HCT116 (cell line): ENCODE measurements around the gene CSNK1G1. TPM values are rescaled to one million over a fixed set of nuclear protein-coding genes. Genes with fewer than 3 reads are reported as not detected.

Source experiments
- ATAC-seq: fragments of 200-7000 bp; cut with Tn5 transposase; 2 replicates; pipeline ENCODE4 v1.9.1; 2020; ENCODE audit warnings: mild to moderate bottlenecking, moderate library complexity
- BruUV-seq: library from RNA; stranded (reverse); fragments of 400-500 nt; replicated peaks from 2 replicates; lab custom pipeline; 2021; lab: Mats Ljungman, UMichigan
- CTCF ChIA-PET: fragments of 300-600 bp; sonication (Branson Sonifier 250); formaldehyde crosslinking; loops from one replicate; lab custom pipeline; 2021; ENCODE audit warnings: antibody characterized with exemption; lab: Charles Lee
- POLR2A ChIA-PET: fragments of 300-600, 350-600 bp; sonication (Branson Sonifier 250); formaldehyde crosslinking; loops from one replicate; lab custom pipeline; 2021; ENCODE audit warnings: antibody characterized with exemption; lab: Charles Lee
- RAD21 ChIA-PET, 2 experiments: fragments of 300-600 bp; sonication (Branson Sonifier 250); formaldehyde crosslinking; loops; one replicate each; lab custom pipeline; 2023; ENCODE audit warnings: low total read pairs in 2 of 2; ENCODE audit not compliant: uncharacterized antibody in 2 of 2, unreplicated experiment in 2 of 2, low non-redundant PET in 1 of 2; lab: Charles Lee
- DNase-seq: peaks from one replicate; pipeline ENCODE4 v3.0.0-alpha.2; 2010; ENCODE audit warnings: low read depth, low spot score
- H2AFZ ChIP-seq: fragments of 200-600 bp; shearing (Covaris generic), sonication (generic); 2 replicates; pipeline ENCODE4 v1.6.1; 2017; ENCODE audit warnings: low read depth, mixed run types, mixed read lengths, antibody characterized with exemption, low read length; ENCODE audit not compliant: poor library complexity, severe bottlenecking
- H3K27ac ChIP-seq: 2 replicates; pipeline ENCODE4 v1.5.1; 2012; ENCODE audit warnings: low read depth, low read length
- H3K27me3 ChIP-seq: fragments of 200-600 bp; sonication (generic); 2 replicates; pipeline ENCODE4 v1.6.1; 2016; ENCODE audit warnings: mixed run types, low read length, mixed read lengths; ENCODE audit not compliant: insufficient read depth
- H3K36me3 ChIP-seq, 2 experiments: fragments of 200-500 bp in 1 of 2; fragments of 200-600 bp in 1 of 2; sonication (Bioruptor generic) in 1 of 2; sonication (generic) in 1 of 2; 2 replicates each; pipeline versions ENCODE4 v1.5.1 to v1.6.1; 2014 to 2016; ENCODE audit warnings: low read length in 2 of 2, inconsistent platforms in 1 of 2, mixed read lengths in 1 of 2, mixed run types in 1 of 2; ENCODE audit not compliant: insufficient read depth in 2 of 2, control insufficient read depth in 1 of 2
- H3K4me1 ChIP-seq, 2 experiments: fragments of 200-600 bp in 1 of 2; sonication (generic) in 1 of 2; 2 replicates each; pipeline versions ENCODE4 v1.5.1 to v1.6.1; 2012 to 2017; ENCODE audit warnings: low read length in 2 of 2, inconsistent platforms in 1 of 2, mild to moderate bottlenecking in 1 of 2, mixed read lengths in 1 of 2, mixed run types in 1 of 2, moderate library complexity in 1 of 2; ENCODE audit not compliant: insufficient read depth in 2 of 2, control insufficient read depth in 1 of 2
- H3K4me2 ChIP-seq: fragments of 200-600 bp; sonication (generic); 2 replicates; pipeline ENCODE4 v1.6.1; 2017; ENCODE audit warnings: mixed run types, low read length, mixed read lengths
- H3K4me3 ChIP-seq, 2 experiments: fragments of 200-600 bp in 1 of 2; sonication (generic) in 1 of 2; replicated peaks in 1 of 2; 2 replicates each; pipeline ENCODE4 v1.5.1; 2011 to 2016; ENCODE audit warnings: low read length in 2 of 2, control low read depth in 1 of 2, low read depth in 1 of 2, mild to moderate bottlenecking in 1 of 2, mixed read lengths in 1 of 2, mixed run types in 1 of 2
- H3K79me2 ChIP-seq: fragments of 200-600 bp; sonication (generic); 2 replicates; pipeline ENCODE4 v1.6.1; 2017; ENCODE audit warnings: mild to moderate bottlenecking, mixed run types, low read length, moderate library complexity, mixed read lengths; ENCODE audit not compliant: insufficient read depth
- H3K9ac ChIP-seq: fragments of 200-600 bp; sonication (generic); 2 replicates; pipeline ENCODE4 v1.6.1; 2016; ENCODE audit warnings: low read length, mixed read lengths
- H3K9me2 ChIP-seq: fragments of 200-600 bp; sonication (generic), shearing (Covaris generic); 2 replicates; pipeline ENCODE4 v1.6.1; 2017; ENCODE audit warnings: mixed run types, mild to moderate bottlenecking, moderate library complexity; ENCODE audit not compliant: insufficient read depth
- H3K9me3 ChIP-seq, 2 experiments: fragments of 200-500 bp in 1 of 2; fragments of 200-600 bp in 1 of 2; sonication (Bioruptor generic) in 1 of 2; sonication (generic) in 1 of 2; 2 replicates each; pipeline ENCODE4 v1.6.1; 2014 to 2017; ENCODE audit warnings: low read length in 2 of 2, mixed read lengths in 2 of 2, inconsistent platforms in 1 of 2, low read depth in 1 of 2, mild to moderate bottlenecking in 1 of 2, mixed run types in 1 of 2, moderate library complexity in 1 of 2; ENCODE audit not compliant: control insufficient read depth in 1 of 2, insufficient read depth in 1 of 2
- H4K20me1 ChIP-seq: fragments of 200-600 bp; sonication (generic), shearing (Covaris generic); 2 replicates; pipeline ENCODE4 v1.6.1; 2017; ENCODE audit warnings: mixed run types, mild to moderate bottlenecking, moderate library complexity; ENCODE audit not compliant: insufficient read depth
- CBX3 ChIP-seq: IDR thresholded peaks from 2 replicates; pipeline ENCODE4 v1.6.1; 2012; ENCODE audit warnings: low read depth
- CEBPB ChIP-seq: IDR thresholded peaks from 2 replicates; pipeline ENCODE4 v1.6.1; 2012; ENCODE audit warnings: low read depth
- EGR1 ChIP-seq: IDR thresholded peaks from 2 replicates; pipeline ENCODE4 v1.6.1; 2012; ENCODE audit warnings: low read depth
- ELF1 ChIP-seq: IDR thresholded peaks from 2 replicates; pipeline ENCODE4 v1.6.1; 2012; ENCODE audit warnings: low read depth, borderline replicate concordance
- EZH2phosphoT487 ChIP-seq: fragments of 200-600 bp; IDR thresholded peaks from 2 replicates; pipeline ENCODE4 v1.6.1; 2018; ENCODE audit warnings: antibody characterized with exemption, borderline replicate concordance
- FOSL1 ChIP-seq: IDR thresholded peaks from 2 replicates; pipeline ENCODE4 v1.6.1; 2012; ENCODE audit warnings: low read depth
- JUND ChIP-seq: IDR thresholded peaks from 2 replicates; pipeline ENCODE4 v1.6.1; 2012
- POLR2A ChIP-seq: IDR thresholded peaks from 2 replicates; pipeline ENCODE4 v1.7.0; 2011; ENCODE audit warnings: borderline replicate concordance; ENCODE audit not compliant: insufficient read depth, insufficient read length; ENCODE audit errors: extremely low read depth
- POLR2AphosphoS5 ChIP-seq: IDR thresholded peaks from 2 replicates; pipeline ENCODE4 v1.6.1; 2011; ENCODE audit warnings: mild to moderate bottlenecking, low read depth, low read length, moderate library complexity
- RAD21 ChIP-seq: IDR thresholded peaks from 2 replicates; pipeline ENCODE4 v1.6.1; 2012; ENCODE audit warnings: low read depth, mild to moderate bottlenecking
- SRF ChIP-seq: IDR thresholded peaks from 2 replicates; pipeline ENCODE4 v1.6.1; 2012; ENCODE audit warnings: low read depth
- TCF7L2 ChIP-seq: IDR thresholded peaks from 2 replicates; pipeline ENCODE4 v1.7.0; 2011; ENCODE audit warnings: borderline replicate concordance, inconsistent platforms; ENCODE audit not compliant: insufficient read depth, insufficient read length; ENCODE audit errors: extremely low read depth
- ZFX ChIP-seq: fragments of 450-650 bp; IDR thresholded peaks from 2 replicates; pipeline ENCODE4 v1.6.1; 2017
- intact Hi-C: fragments of 100-400 bp; cut with micrococcal nuclease; formaldehyde crosslinking; loops from 2 replicates; pipeline ENCODE4 v1.10.0; 2022
- total RNA-seq: library from RNA; stranded (reverse); gene quantifications from one replicate; pipeline ENCODE4 v1.2.1, GENCODE V29; 2021; ENCODE audit not compliant: unreplicated experiment
- TF ChIP-seq, protein P1 (sequence below): IDR thresholded peaks from 2 replicates; pipeline ENCODE4 v1.6.1; 2012
- TF ChIP-seq, protein P2 (sequence below), 3 experiments: fragments of 200-600 bp in 1 of 3; sonication (generic) in 1 of 3; IDR thresholded peaks in 2 of 3; conservative IDR thresholded peaks in 1 of 3; 2 replicates each; pipeline ENCODE4 v1.5.1; 2012 to 2017; ENCODE audit warnings: low read depth in 2 of 3, low read length in 2 of 3, antibody characterized with exemption in 1 of 3, borderline replicate concordance in 1 of 3, control low read depth in 1 of 3, mild to moderate bottlenecking in 1 of 3, mixed read lengths in 1 of 3, mixed run types in 1 of 3, moderate library complexity in 1 of 3; ENCODE audit not compliant: insufficient read depth in 1 of 3

Gene CSNK1G1
- total RNA-seq, 1 experiment from 2014 or later, result 21.1 TPM

DNA sequence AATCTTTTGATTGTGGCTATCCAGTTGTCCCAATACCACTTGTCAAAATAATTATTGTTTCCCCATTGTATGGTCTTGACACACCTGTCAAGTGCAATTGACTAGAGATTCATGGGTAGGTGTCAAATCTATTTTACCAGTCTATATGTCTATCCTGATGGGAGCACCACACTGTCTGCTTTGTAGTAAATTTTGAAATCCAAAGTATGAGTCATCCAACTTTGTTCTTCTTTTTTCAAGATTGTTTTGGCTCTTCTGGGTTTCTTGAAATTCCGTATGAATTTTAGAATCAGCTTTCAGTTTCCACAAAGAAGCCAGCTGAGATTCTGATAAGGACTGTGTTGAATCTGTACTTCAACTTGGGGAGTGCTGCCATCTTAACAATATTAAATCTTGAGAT lies 71.9 kb downstream of the CSNK1G1 start:
- POLR2A ChIA-PET, result no interaction called here
- Histone ChIP-seq H3K9me3 (no peaks in the 10 kb centered on the region), H3K36me3 (no peaks in the 10 kb centered on the region), H3K9ac (no peak overlapping the region), H2AFZ (no peak overlapping the region), H3K9me2 (0 out of 2 replicates have a peak, but pooled peaks cover 4% of the 10 kb centered on the region), H3K4me1 (peaks cover 0 to 3% of the 10 kb centered on the region in 2 experiments; a peak in 2 of 4 replicates), H3K4me3 (no peak overlapping the region), H3K79me2 (peaks cover 58% of the 10 kb centered on the region), H3K4me2 (no peak overlapping the region), H4K20me1 (peaks cover 4% of the 10 kb centered on the region; the same call in 1 of the 2 replicates), H3K27me3 (no peaks in the 10 kb centered on the region), H3K27ac (no peak overlapping the region)
- RAD21 ChIA-PET, result no interaction called here
- no peak for DNase-seq
- TF ChIP-seq, protein P1, sequence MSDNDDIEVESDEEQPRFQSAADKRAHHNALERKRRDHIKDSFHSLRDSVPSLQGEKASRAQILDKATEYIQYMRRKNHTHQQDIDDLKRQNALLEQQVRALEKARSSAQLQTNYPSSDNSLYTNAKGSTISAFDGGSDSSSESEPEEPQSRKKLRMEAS, result no peak
- TF ChIP-seq FOSL1 (no peak), RAD21 (no peak), POLR2A (no peak)
- no peak for ATAC-seq
- BruUV-seq, result no TSS peak
- intact Hi-C loops, result no loop called here
- CTCF ChIA-PET, result no interaction called here

DNA sequence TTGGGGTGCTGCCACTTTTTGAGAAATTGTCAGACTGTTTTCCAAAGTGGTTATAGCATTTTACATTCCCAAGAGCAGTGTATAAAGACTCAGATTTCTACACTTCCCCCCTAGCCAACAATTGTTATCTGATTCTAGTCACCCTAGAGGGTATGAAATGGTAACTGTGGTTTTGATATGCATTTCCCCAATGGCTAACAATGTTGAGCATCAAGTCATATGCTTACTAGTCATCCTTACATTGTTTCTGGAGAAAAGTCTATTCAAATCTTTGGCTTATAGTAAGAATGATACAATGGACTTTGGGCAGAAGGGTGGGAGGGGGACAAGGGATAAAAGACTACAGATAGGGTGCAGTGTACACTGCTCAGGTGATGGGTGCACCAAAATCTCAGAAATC lies 73.3 kb downstream of the CSNK1G1 start:
- no TSS peak for BruUV-seq
- no peak overlapping the region for H3K4me3 ChIP-seq
- no peak overlapping the region for H3K27ac ChIP-seq
- DNase-seq (no peak), ATAC-seq (no peak)
- ChIA-PET POLR2A (no interaction called here), CTCF (no interaction called here), RAD21 (no interaction called here)
- TF ChIP-seq EZH2phosphoT487 (no peak), EGR1 (no peak), CBX3 (no peak), CEBPB (no peak), JUND (no peak), FOSL1 (no peak), POLR2AphosphoS5 (no peak), ZFX (no peak), TCF7L2 (no peak), SRF (no peak), ELF1 (no peak)
- TF ChIP-seq, protein P2, sequence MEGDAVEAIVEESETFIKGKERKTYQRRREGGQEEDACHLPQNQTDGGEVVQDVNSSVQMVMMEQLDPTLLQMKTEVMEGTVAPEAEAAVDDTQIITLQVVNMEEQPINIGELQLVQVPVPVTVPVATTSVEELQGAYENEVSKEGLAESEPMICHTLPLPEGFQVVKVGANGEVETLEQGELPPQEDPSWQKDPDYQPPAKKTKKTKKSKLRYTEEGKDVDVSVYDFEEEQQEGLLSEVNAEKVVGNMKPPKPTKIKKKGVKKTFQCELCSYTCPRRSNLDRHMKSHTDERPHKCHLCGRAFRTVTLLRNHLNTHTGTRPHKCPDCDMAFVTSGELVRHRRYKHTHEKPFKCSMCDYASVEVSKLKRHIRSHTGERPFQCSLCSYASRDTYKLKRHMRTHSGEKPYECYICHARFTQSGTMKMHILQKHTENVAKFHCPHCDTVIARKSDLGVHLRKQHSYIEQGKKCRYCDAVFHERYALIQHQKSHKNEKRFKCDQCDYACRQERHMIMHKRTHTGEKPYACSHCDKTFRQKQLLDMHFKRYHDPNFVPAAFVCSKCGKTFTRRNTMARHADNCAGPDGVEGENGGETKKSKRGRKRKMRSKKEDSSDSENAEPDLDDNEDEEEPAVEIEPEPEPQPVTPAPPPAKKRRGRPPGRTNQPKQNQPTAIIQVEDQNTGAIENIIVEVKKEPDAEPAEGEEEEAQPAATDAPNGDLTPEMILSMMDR (IDR thresholded peaks at IDR 0.05 in 2 of 3, conservative IDR thresholded peaks at IDR 0.05 in 1 of 3; ENCODE audit: borderline replicate concordance in 1 of 3, insufficient read depth in 1 of 3, low read depth in 2 of 3, low read length in 2 of 3), result no peak
- no peaks in the 10 kb centered on the region for H3K27me3 ChIP-seq
- H3K9ac ChIP-seq, result no peak overlapping the region
- no peaks in the 10 kb centered on the region for H3K9me3 ChIP-seq
- H3K9me2 ChIP-seq, result 0 out of 2 replicates have a peak, but pooled peaks cover 4% of the 10 kb centered on the region
- H3K79me2 ChIP-seq, result peaks cover 44% of the 10 kb centered on the region
- peaks cover 0 to 3% of the 10 kb centered on the region in 2 experiments; a peak in 2 of 4 replicates for H3K4me1 ChIP-seq
- no peak overlapping the region for H2AFZ ChIP-seq
- H4K20me1 ChIP-seq, result peaks cover 4% of the 10 kb centered on the region; the same call in 1 of the 2 replicates
- intact Hi-C loops, result no loop called here
- no peak overlapping the region for H3K4me2 ChIP-seq
- H3K36me3 ChIP-seq, result no peaks in the 10 kb centered on the region; a peak in 1 of 4 replicates
